NCI-H1092 (cell line): ENCODE data around the gene PRMT7.
"Not testable (repeated sequence)": the region's sequence is repeated elsewhere in the genome, so short reads cannot be mapped to it uniquely, and the experiment has no call there.

Experiments
- DNase-seq: peaks from one replicate; lab custom pipeline; 2025; lab: John Stamatoyannopoulos, UW

PRMT7 gene

GRCh38 chr16:68283801-68284598 is 26.8 kb upstream of the PRMT7 start:
- no peak for DNase-seq

- no peak for DNase-seq
These were observed 26.0 kb upstream of the PRMT7 start for GRCh38 chr16:68284847-68285246.

- no peak for DNase-seq
These were observed 25.1 kb upstream of the PRMT7 start for GRCh38 chr16:68285683-68286082.

GRCh38 chr16:68286153-68287074 is 24.4 kb upstream of the PRMT7 start:
- no peak for DNase-seq

GRCh38 chr16:68287276-68288251 is 23.3 kb upstream of the PRMT7 start:
- DNase-seq, result no peak

- no peak for DNase-seq
These were observed 22.6 kb upstream of the PRMT7 start for GRCh38 chr16:68288252-68288650.

GRCh38 chr16:68288796-68289195 is 22.0 kb upstream of the PRMT7 start:
- not testable (repeated sequence) for DNase-seq

GRCh38 chr16:68289202-68289601 is 21.6 kb upstream of the PRMT7 start:
- DNase-seq, result no peak

GRCh38 chr16:68289621-68290329 is 21.0 kb upstream of the PRMT7 start:
- DNase-seq, result no peak

GRCh38 chr16:68290450-68290849 is 20.4 kb upstream of the PRMT7 start:
- DNase-seq, result no peak

GRCh38 chr16:68291227-68291626 is 19.6 kb upstream of the PRMT7 start:
- no peak for DNase-seq

GRCh38 chr16:68292425-68292824 is 18.4 kb upstream of the PRMT7 start:
- DNase-seq, result no peak

- DNase-seq, result no peak
These were observed 14.5 kb upstream of the PRMT7 start for GRCh38 chr16:68296291-68296690.

GRCh38 chr16:68296693-68297092 is 14.1 kb upstream of the PRMT7 start:
- no peak for DNase-seq

GRCh38 chr16:68297908-68298307 is 12.9 kb upstream of the PRMT7 start:
- DNase-seq, result no peak

- DNase-seq, result no peak
These were observed 12.5 kb upstream of the PRMT7 start for GRCh38 chr16:68298312-68298711.

- no peak for DNase-seq
These were observed 11.8 kb upstream of the PRMT7 start for GRCh38 chr16:68298907-68299561.

GRCh38 chr16:68299571-68300453 is 11.0 kb upstream of the PRMT7 start:
- DNase-seq, result no peak

GRCh38 chr16:68300734-68301459 is 9.9 kb upstream of the PRMT7 start:
- DNase-seq, result no peak
